Endodermal cell (in vitro differentiated cells): ENCODE data around the gene NIN. TPM values are rescaled to one million over a fixed set of nuclear protein-coding genes. Genes with fewer than 3 reads are reported as not detected.
"Not testable (repeated sequence)": the region's sequence is repeated elsewhere in the genome, so short reads cannot be mapped to it uniquely, and the experiment has no call there.

Experiments
- DNase-seq: peaks from one replicate; pipeline ENCODE4 v3.0.0-alpha.2; 2017
- H3K27ac ChIP-seq: 2 replicates; pipeline ENCODE4 v1.5.1; 2013; ENCODE audit warnings: mild to moderate bottlenecking, low read depth, low read length, moderate library complexity
- H3K27me3 ChIP-seq: 2 replicates; pipeline ENCODE4 v1.6.1; 2013; ENCODE audit warnings: mild to moderate bottlenecking, low read length, moderate library complexity; ENCODE audit not compliant: insufficient read depth, control insufficient read depth, poor library complexity, severe bottlenecking
- H3K36me3 ChIP-seq: 2 replicates; pipeline ENCODE4 v1.7.0; 2013; ENCODE audit warnings: mild to moderate bottlenecking, low read length, moderate library complexity; ENCODE audit not compliant: control insufficient read depth, insufficient read depth
- H3K4me1 ChIP-seq: one replicate; pipeline ENCODE4 v1.7.0; 2013; ENCODE audit warnings: low read length; ENCODE audit not compliant: control insufficient read depth, insufficient read depth
- H3K4me3 ChIP-seq: 2 replicates; pipeline ENCODE4 v1.5.1; 2013; ENCODE audit warnings: mild to moderate bottlenecking, low read length, moderate library complexity
- H3K9ac ChIP-seq: 2 replicates; pipeline ENCODE4 v1.6.1; 2013; ENCODE audit warnings: mild to moderate bottlenecking, low read length, moderate library complexity; ENCODE audit not compliant: poor library complexity, severe bottlenecking; ENCODE audit errors: extremely low read depth
- H3K9me3 ChIP-seq: 2 replicates; pipeline ENCODE4 v1.6.1; 2013; ENCODE audit warnings: mild to moderate bottlenecking, low read length, moderate library complexity; ENCODE audit not compliant: control insufficient read depth
- H3K27ac Mint-ChIP-seq: 2 replicates; pipeline ENCODE4 v1.8.0; 2020; ENCODE audit warnings: mixed read lengths
- H3K27me3 Mint-ChIP-seq: 2 replicates; pipeline ENCODE4 v1.8.0; 2021; ENCODE audit warnings: mild to moderate bottlenecking, mixed read lengths; ENCODE audit not compliant: insufficient read depth
- H3K36me3 Mint-ChIP-seq: 2 replicates; pipeline ENCODE4 v1.8.0; 2020; ENCODE audit warnings: low read depth, mixed read lengths
- H3K4me1 Mint-ChIP-seq: 2 replicates; pipeline ENCODE4 v1.8.0; 2020; ENCODE audit warnings: mixed read lengths
- H3K4me3 Mint-ChIP-seq: 2 replicates; pipeline ENCODE4 v1.8.0; 2020; ENCODE audit warnings: mild to moderate bottlenecking, moderate library complexity, mixed read lengths
- H3K9me3 Mint-ChIP-seq: 2 replicates; pipeline ENCODE4 v1.8.0; 2020; ENCODE audit warnings: mild to moderate bottlenecking, mixed read lengths
- WGBS, 2 experiments: methylation state at CpG; one replicate each; pipeline versions ENCODE4 v1.1.5 to v1.1.7; 2013; ENCODE audit warnings: missing lambda C conversion rate in 2 of 2, mixed read lengths in 1 of 2; ENCODE audit not compliant: insufficient coverage in 1 of 2, insufficient read length in 1 of 2; 5-methylcytosine and 5-hydroxymethylcytosine counted together
- total RNA-seq, 2 donors: library from RNA; stranded (reverse); fragmentation: NEBNext Ultra II Directional in 1 of 2; extraction: Animal tissue kit (Norgen Biotek cat#: 25700) in 1 of 2; gene quantifications; 2 replicates in 1 of 2; 3 replicates in 1 of 2; pipeline ENCODE4 v1.2.1, GENCODE V29; 2021
- TF ChIP-seq, protein P1 (sequence below): fragments of 200-600 bp; sonication (generic); conservative IDR thresholded peaks from 2 replicates; pipeline ENCODE4 v1.5.0; 2021; ENCODE audit warnings: antibody characterized with exemption, mild to moderate bottlenecking

The NIN gene
- total RNA-seq, 2 donors from 2014 or later = 3.3 to 4.1 TPM

DNA sequence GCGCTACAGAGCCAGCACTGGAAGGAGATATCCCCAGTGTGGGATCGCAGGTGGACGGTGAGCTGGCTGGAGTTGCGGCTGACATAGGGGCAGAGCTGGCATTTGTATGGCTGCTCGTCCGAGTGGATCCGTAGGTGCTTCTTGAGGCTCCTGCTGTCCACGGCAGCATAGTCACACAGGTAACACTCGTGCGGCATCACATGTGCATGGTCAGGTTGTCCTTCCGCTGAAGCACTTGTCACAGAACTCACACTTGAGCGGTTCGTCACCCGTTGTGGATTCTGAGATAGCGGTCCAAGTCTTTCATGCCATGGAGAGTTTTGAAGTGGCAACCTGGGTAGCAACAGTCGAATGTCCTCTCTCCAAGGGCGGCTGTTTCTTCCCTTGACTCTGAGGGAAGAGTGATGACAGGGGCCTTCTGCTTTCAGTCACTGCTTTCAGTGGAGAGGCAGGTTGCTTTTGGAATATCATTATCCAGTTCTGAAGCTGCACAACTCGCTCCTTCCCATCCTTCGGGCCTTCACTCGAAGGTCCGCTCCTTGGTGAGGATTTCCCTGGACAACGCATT is 125.9 kb downstream of the NIN start:
- Mint-ChIP-seq H3K36me3 (no peaks in the 10 kb centered on the region), H3K27ac (no peak overlapping the region), H3K9me3 (no peaks in the 10 kb centered on the region), H3K27me3 (peaks cover 3% of the 10 kb centered on the region), H3K4me3 (no peak overlapping the region), H3K4me1 (no peaks in the 10 kb centered on the region)
- no peak for DNase-seq
- Histone ChIP-seq H3K27ac (no peak overlapping the region), H3K27me3 (no peaks in the 10 kb centered on the region), H3K4me1 (no peaks in the 10 kb centered on the region), H3K9ac (no peak overlapping the region), H3K36me3 (no peaks in the 10 kb centered on the region), H3K4me3 (no peak overlapping the region), H3K9me3 (no peaks in the 10 kb centered on the region)
- TF ChIP-seq, protein P1, sequence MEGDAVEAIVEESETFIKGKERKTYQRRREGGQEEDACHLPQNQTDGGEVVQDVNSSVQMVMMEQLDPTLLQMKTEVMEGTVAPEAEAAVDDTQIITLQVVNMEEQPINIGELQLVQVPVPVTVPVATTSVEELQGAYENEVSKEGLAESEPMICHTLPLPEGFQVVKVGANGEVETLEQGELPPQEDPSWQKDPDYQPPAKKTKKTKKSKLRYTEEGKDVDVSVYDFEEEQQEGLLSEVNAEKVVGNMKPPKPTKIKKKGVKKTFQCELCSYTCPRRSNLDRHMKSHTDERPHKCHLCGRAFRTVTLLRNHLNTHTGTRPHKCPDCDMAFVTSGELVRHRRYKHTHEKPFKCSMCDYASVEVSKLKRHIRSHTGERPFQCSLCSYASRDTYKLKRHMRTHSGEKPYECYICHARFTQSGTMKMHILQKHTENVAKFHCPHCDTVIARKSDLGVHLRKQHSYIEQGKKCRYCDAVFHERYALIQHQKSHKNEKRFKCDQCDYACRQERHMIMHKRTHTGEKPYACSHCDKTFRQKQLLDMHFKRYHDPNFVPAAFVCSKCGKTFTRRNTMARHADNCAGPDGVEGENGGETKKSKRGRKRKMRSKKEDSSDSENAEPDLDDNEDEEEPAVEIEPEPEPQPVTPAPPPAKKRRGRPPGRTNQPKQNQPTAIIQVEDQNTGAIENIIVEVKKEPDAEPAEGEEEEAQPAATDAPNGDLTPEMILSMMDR = no peak
- 93 to 96% methylated on average over 21 to 22 of the region's 22 CpGs for WGBS, 2 experiments

DNA sequence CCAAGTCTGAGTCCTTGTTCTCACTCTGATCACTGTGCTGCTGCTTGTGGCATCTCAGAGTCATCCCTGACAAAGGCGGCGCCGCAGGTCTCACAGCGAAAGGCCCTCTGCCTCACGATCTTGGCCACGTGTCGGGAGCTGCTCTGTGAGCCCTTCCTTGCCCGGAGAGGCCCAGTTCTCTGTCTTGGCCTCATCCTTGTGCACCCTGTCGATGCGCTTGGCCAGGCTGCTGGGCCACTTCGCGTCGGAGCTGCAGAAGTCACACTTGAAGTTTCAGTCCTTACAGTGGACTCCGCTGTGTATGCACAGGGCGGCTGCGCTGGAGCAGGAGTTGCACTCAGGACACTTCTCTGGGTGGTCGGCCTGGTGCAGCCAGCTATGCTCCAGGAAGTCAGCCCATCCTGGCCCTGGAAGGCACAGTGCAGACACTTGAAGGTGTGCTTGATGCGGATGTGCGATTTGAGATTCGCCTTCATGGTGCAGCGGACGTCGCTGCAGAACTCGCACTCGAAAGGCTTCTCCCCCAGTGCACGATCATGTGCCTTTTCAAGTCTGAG is 126.4 kb downstream of the NIN start:
- Mint-ChIP-seq H3K27me3 (peaks cover 3% of the 10 kb centered on the region), H3K9me3 (no peaks in the 10 kb centered on the region), H3K36me3 (no peaks in the 10 kb centered on the region), H3K4me1 (no peaks in the 10 kb centered on the region), H3K27ac (no peak overlapping the region), H3K4me3 (no peak overlapping the region)
- no peak overlapping the region for H3K27ac ChIP-seq
- no peak for DNase-seq
- no peak overlapping the region for H3K9ac ChIP-seq
- no peaks in the 10 kb centered on the region for H3K9me3 ChIP-seq
- H3K4me3 ChIP-seq = no peak overlapping the region
- no peaks in the 10 kb centered on the region for H3K4me1 ChIP-seq
- no peaks in the 10 kb centered on the region for H3K27me3 ChIP-seq
- TF ChIP-seq, protein P1 = no peak
- WGBS, 2 experiments = 93% methylated on average over 25 to 26 of the region's 26 CpGs
- no peaks in the 10 kb centered on the region for H3K36me3 ChIP-seq

DNA sequence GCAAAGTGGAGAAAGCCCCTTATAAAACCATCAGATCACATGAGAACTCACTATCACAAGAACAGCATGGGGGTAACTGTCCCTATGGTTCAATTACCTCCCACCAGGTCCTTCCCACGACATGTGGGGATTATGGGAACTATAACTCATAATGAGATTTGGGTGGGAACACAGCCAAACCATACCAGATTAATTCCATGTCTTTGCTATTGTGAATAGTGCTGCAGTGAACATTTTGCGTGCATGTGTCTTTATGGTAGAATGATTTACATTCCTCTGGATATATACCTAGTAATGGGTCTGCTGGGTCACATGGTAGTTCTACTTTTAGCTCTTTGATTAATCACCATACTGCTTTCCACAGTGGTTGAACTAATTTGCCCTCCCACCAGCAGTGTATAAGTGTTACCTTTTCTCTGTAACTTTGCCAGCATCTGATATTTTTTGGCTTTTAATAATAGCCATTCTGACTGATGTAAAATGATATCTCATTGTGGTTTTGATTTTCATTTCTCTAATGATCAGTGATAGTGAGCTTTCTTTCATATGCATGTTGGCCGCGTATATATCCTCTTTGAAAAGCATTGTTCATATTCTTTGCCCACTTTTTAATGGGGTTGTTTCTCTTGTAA is 133.2 kb downstream of the NIN start:
- Histone ChIP-seq H3K36me3 (no peaks in the 10 kb centered on the region), H3K27ac (no peak overlapping the region), H3K4me3 (no peak overlapping the region), H3K9ac (no peak overlapping the region), H3K4me1 (no peaks in the 10 kb centered on the region), H3K27me3 (no peaks in the 10 kb centered on the region), H3K9me3 (peaks cover 15% of the 10 kb centered on the region)
- H3K27me3 Mint-ChIP-seq = peaks cover 10% of the 10 kb centered on the region
- no peak overlapping the region for H3K27ac Mint-ChIP-seq
- no peak overlapping the region for H3K4me3 Mint-ChIP-seq
- peaks cover 2% of the 10 kb centered on the region for H3K36me3 Mint-ChIP-seq
- 93 to 100% methylated on average over 3 of the region's 4 CpGs for WGBS, 2 experiments
- no peak for DNase-seq
- no peaks in the 10 kb centered on the region for H3K4me1 Mint-ChIP-seq
- H3K9me3 Mint-ChIP-seq = peaks cover 29% of the 10 kb centered on the region
- TF ChIP-seq, protein P1 = no peak

DNA sequence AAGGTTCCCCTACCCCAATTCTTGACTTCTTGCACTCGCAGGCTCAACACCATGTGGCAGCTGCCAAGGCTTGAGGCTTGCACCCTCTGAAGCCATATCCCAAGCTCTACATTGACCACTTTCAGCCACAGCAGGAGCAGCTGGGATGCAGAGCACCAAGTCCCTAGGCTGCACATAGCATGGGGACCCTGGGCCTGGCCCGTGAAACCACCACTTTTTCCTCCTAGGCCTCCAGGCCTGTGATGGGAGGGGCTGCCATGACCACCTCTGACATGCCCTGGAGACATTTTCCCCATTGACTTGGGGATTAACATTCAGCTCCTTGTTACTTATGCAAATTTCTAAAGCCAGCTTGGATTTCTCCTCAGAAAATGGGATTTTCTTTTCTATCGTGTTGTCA is 136.7 kb downstream of the NIN start:
- not testable (repeated sequence) for H3K36me3 ChIP-seq, H3K4me3 ChIP-seq, H3K4me3 Mint-ChIP-seq, DNase-seq, H3K27ac Mint-ChIP-seq, H3K4me1 ChIP-seq, H3K27me3 Mint-ChIP-seq, H3K9ac ChIP-seq, H3K27me3 ChIP-seq, H3K36me3 Mint-ChIP-seq, H3K27ac ChIP-seq, H3K4me1 Mint-ChIP-seq
- H3K9me3 Mint-ChIP-seq = peaks cover 29% of the 10 kb centered on the region
- 91 to 93% methylated on average over 3 of the region's 3 CpGs for WGBS, 2 experiments
- peaks cover 15% of the 10 kb centered on the region for H3K9me3 ChIP-seq
